ENCODE results near the gene TMEM17.
A peak's percentile ranks its signal among the peaks of the same experiment; 100 is the strongest.

Gene TMEM17

GRCh38 chr2:62505750-62506420, at the start of gene TMEM17:
TSS of gene TMEM17 (minus strand) at chr2:62506195. CDS start at chr2:62506129, 66 bp downstream.
- H3K4me3 ChIP-seq (ENCODE audit: control insufficient read depth, low read depth, low read length), result peak within 1 kb of the TSS; percentile 84
- peak; percentile 57 for DNase-seq (ENCODE audit: low read depth)
- no peak for TF ChIP-seq CTCF (IDR thresholded peaks at IDR 0.05; ENCODE audit: control insufficient read depth, insufficient read depth, low read depth, low read length, missing control alignments)

GRCh38 chr2:62554440-62554839, 48.4 kb upstream of the TMEM17 start:
- no peak for DNase-seq (ENCODE audit: low read depth)
- no peak overlapping the region for H3K4me3 ChIP-seq (ENCODE audit: control insufficient read depth, low read depth, low read length)
- no peak for TF ChIP-seq CTCF (IDR thresholded peaks at IDR 0.05; ENCODE audit: control insufficient read depth, insufficient read depth, low read depth, low read length, missing control alignments)

- no peak for TF ChIP-seq CTCF (IDR thresholded peaks at IDR 0.05; ENCODE audit: control insufficient read depth, insufficient read depth, low read depth, low read length, missing control alignments)
- DNase-seq (ENCODE audit: low read depth), result no peak
Measured at GRCh38 chr2:62550461-62550860, 44.5 kb upstream of the TMEM17 start.

GRCh38 chr2:62547854-62548253, 41.9 kb upstream of the TMEM17 start:
- no peak for DNase-seq (ENCODE audit: low read depth)
- TF ChIP-seq CTCF (IDR thresholded peaks at IDR 0.05; ENCODE audit: control insufficient read depth, insufficient read depth, low read depth, low read length, missing control alignments), result no peak
- no peak overlapping the region for H3K4me3 ChIP-seq (ENCODE audit: control insufficient read depth, low read depth, low read length)

More at GRCh38 chr2:62550461-62550860, 44.5 kb upstream of the TMEM17 start:
- no peak overlapping the region for H3K4me3 ChIP-seq (ENCODE audit: control insufficient read depth, low read depth, low read length)

GRCh38 chr2:62545261-62545660, 39.3 kb upstream of the TMEM17 start:
- no peak for TF ChIP-seq CTCF (IDR thresholded peaks at IDR 0.05; ENCODE audit: control insufficient read depth, insufficient read depth, low read depth, low read length, missing control alignments)
- H3K4me3 ChIP-seq (ENCODE audit: control insufficient read depth, low read depth, low read length), result no peak overlapping the region
- DNase-seq (ENCODE audit: low read depth), result no peak

GRCh38 chr2:62540408-62541168, 34.6 kb upstream of the TMEM17 start:
- TF ChIP-seq CTCF (IDR thresholded peaks at IDR 0.05; ENCODE audit: control insufficient read depth, insufficient read depth, low read depth, low read length, missing control alignments), result no peak
- DNase-seq (ENCODE audit: low read depth), result no peak
- H3K4me3 ChIP-seq (ENCODE audit: control insufficient read depth, low read depth, low read length), result no peak overlapping the region

Data from AG09309 (cell line).